OCI-LY1 (cell line): ENCODE measurements around the gene TBPL1.

Experiments
- H2AFZ ChIP-seq: fragments of 200-600 bp; sonication (generic), shearing (Covaris generic); 2 replicates; pipeline ENCODE4 v1.6.0; 2014; ENCODE audit warnings: antibody characterized with exemption, mild to moderate bottlenecking, low read length
- H3F3A ChIP-seq: fragments of 200-600 bp; sonication (generic), shearing (Covaris generic); 2 replicates; pipeline ENCODE4 v1.6.0; 2014; ENCODE audit warnings: mild to moderate bottlenecking, antibody characterized with exemption, low read length, moderate library complexity; ENCODE audit not compliant: insufficient read depth
- H3K27ac ChIP-seq: fragments of 200-600 bp; sonication (generic); 2 replicates; pipeline ENCODE4 v1.5.1; 2014; ENCODE audit warnings: low read length, mixed run types, mild to moderate bottlenecking, low read depth; ENCODE audit not compliant: poor library complexity, severe bottlenecking
- H3K27me3 ChIP-seq: fragments of 200-600 bp; sonication (generic); 2 replicates; pipeline ENCODE4 v1.6.0; 2014; ENCODE audit warnings: antibody characterized with exemption, mild to moderate bottlenecking, low read length, moderate library complexity; ENCODE audit not compliant: insufficient read depth
- H3K36me3 ChIP-seq: fragments of 200-600 bp; sonication (generic); 2 replicates; pipeline ENCODE4 v1.6.1; 2014; ENCODE audit warnings: mild to moderate bottlenecking, antibody characterized with exemption, low read length, moderate library complexity, mixed read lengths; ENCODE audit not compliant: insufficient read depth
- H3K4me1 ChIP-seq: fragments of 200-600 bp; sonication (generic); 2 replicates; pipeline ENCODE4 v1.5.1; 2014; ENCODE audit warnings: mild to moderate bottlenecking, low read length, moderate library complexity; ENCODE audit not compliant: insufficient read depth, severe bottlenecking
- H3K4me2 ChIP-seq: fragments of 200-600 bp; sonication (generic), shearing (Covaris generic); 2 replicates; pipeline ENCODE4 v1.6.1; 2014; ENCODE audit warnings: low read length
- H3K4me3 ChIP-seq: fragments of 200-600 bp; sonication (generic); 2 replicates; pipeline ENCODE4 v1.5.1; 2014; ENCODE audit warnings: low read length, low read depth, mild to moderate bottlenecking, mixed read lengths; ENCODE audit not compliant: poor library complexity, severe bottlenecking
- H3K79me2 ChIP-seq: fragments of 200-600 bp; shearing (Covaris generic); 2 replicates; pipeline ENCODE4 v1.6.1; 2016; ENCODE audit warnings: mixed run types, low read length, mixed read lengths; ENCODE audit not compliant: insufficient read depth
- H3K9ac ChIP-seq: fragments of 200-600 bp; sonication (generic), shearing (Covaris generic); 2 replicates; pipeline ENCODE4 v1.6.1; 2014; ENCODE audit warnings: mild to moderate bottlenecking, low read length, mixed read lengths
- H3K9me2 ChIP-seq: fragments of 200-600 bp; sonication (generic), shearing (Covaris generic); 2 replicates; pipeline ENCODE4 v1.6.1; 2014; ENCODE audit warnings: low read depth, mild to moderate bottlenecking, low read length, mixed read lengths
- H3K9me3 ChIP-seq: fragments of 200-600 bp; shearing (Covaris generic); 2 replicates; pipeline ENCODE4 v1.6.1; 2014; ENCODE audit warnings: low read length, mixed read lengths
- H4K20me1 ChIP-seq: fragments of 200-600 bp; sonication (generic), shearing (Covaris generic); 2 replicates; pipeline ENCODE4 v1.6.0; 2016; ENCODE audit warnings: mild to moderate bottlenecking, low read length; ENCODE audit not compliant: insufficient read depth
- CTCF ChIP-seq: fragments of 200-600 bp; sonication (generic), shearing (Covaris generic); IDR thresholded peaks from 2 replicates; pipeline ENCODE4 v1.5.1; 2017; ENCODE audit warnings: mild to moderate bottlenecking, antibody characterized with exemption, low read length, moderate library complexity, mixed read lengths
- EZH2 ChIP-seq: fragments of 200-600 bp; sonication (generic), shearing (Covaris generic); IDR thresholded peaks from 2 replicates; pipeline ENCODE4 v1.8.0; 2017; ENCODE audit warnings: borderline replicate concordance, mixed run types, mild to moderate bottlenecking, antibody characterized with exemption, low read length, moderate library complexity, mixed read lengths

The TBPL1 gene

GRCh38 chr6:133937909-133938308 is 15.1 kb upstream of the TBPL1 start:
- TF ChIP-seq CTCF: no peak
- TF ChIP-seq EZH2: no peak
- Histone ChIP-seq H3K36me3 (no peaks in the 10 kb centered on the region), H3K4me1 (no peaks in the 10 kb centered on the region), H3K9me3 (no peaks in the 10 kb centered on the region), H2AFZ (no peak overlapping the region), H3K4me2 (no peak overlapping the region), H3K9me2 (no peaks in the 10 kb centered on the region), H3F3A (no peaks in the 10 kb centered on the region), H3K27me3 (no peaks in the 10 kb centered on the region), H3K9ac (no peak overlapping the region), H3K4me3 (no peak overlapping the region), H4K20me1 (no peaks in the 10 kb centered on the region), H3K27ac (no peak overlapping the region), H3K79me2 (no peaks in the 10 kb centered on the region)

- Histone ChIP-seq H3K9ac (no peak overlapping the region), H3K4me1 (no peaks in the 10 kb centered on the region), H3K36me3 (no peaks in the 10 kb centered on the region), H4K20me1 (no peaks in the 10 kb centered on the region), H3F3A (no peaks in the 10 kb centered on the region), H2AFZ (no peak overlapping the region), H3K4me2 (no peak overlapping the region), H3K9me3 (no peaks in the 10 kb centered on the region), H3K27ac (no peak overlapping the region), H3K79me2 (no peaks in the 10 kb centered on the region), H3K27me3 (no peaks in the 10 kb centered on the region), H3K4me3 (no peak overlapping the region), H3K9me2 (no peaks in the 10 kb centered on the region)
- TF ChIP-seq CTCF (no peak), EZH2 (no peak)
Observed at GRCh38 chr6:133938533-133938932, 14.5 kb upstream of the TBPL1 start.

- Histone ChIP-seq H3K9ac (no peak overlapping the region), H3K9me2 (no peaks in the 10 kb centered on the region), H2AFZ (no peak overlapping the region), H3K79me2 (no peaks in the 10 kb centered on the region), H3K36me3 (no peaks in the 10 kb centered on the region), H3K27ac (no peak overlapping the region), H3K27me3 (no peaks in the 10 kb centered on the region), H4K20me1 (no peaks in the 10 kb centered on the region), H3K4me3 (no peak overlapping the region), H3K4me1 (no peaks in the 10 kb centered on the region), H3F3A (no peaks in the 10 kb centered on the region), H3K4me2 (no peak overlapping the region), H3K9me3 (no peaks in the 10 kb centered on the region)
- TF ChIP-seq CTCF (no peak), EZH2 (no peak)
Observed at GRCh38 chr6:133939778-133940667, 13.0 kb upstream of the TBPL1 start.
